Osteocyte (in vitro differentiated cells): ENCODE results near the gene THPO. TPM values are rescaled to one million over a fixed set of nuclear protein-coding genes. Genes with fewer than 3 reads are reported as not detected.

Experiments
- DNase-seq: peaks from one replicate; pipeline ENCODE4 v3.0.0; 2021; ENCODE audit warnings: mixed read lengths; ENCODE audit not compliant: unreplicated experiment; ENCODE audit errors: extremely low spot score
- H3K27ac Mint-ChIP-seq: one replicate; pipeline ENCODE4 v1.8.0; 2021; ENCODE audit warnings: mild to moderate bottlenecking, mixed read lengths; ENCODE audit not compliant: unreplicated experiment
- H3K27me3 Mint-ChIP-seq: one replicate; pipeline ENCODE4 v1.8.0; 2021; ENCODE audit warnings: mixed read lengths; ENCODE audit not compliant: unreplicated experiment
- H3K36me3 Mint-ChIP-seq: one replicate; pipeline ENCODE4 v1.8.0; 2021; ENCODE audit warnings: mixed read lengths; ENCODE audit not compliant: unreplicated experiment
- H3K4me1 Mint-ChIP-seq: one replicate; pipeline ENCODE4 v1.8.0; 2021; ENCODE audit warnings: mixed read lengths; ENCODE audit not compliant: unreplicated experiment
- H3K4me3 Mint-ChIP-seq: one replicate; pipeline ENCODE4 v1.8.0; 2021; ENCODE audit warnings: mild to moderate bottlenecking, moderate library complexity, mixed read lengths; ENCODE audit not compliant: unreplicated experiment
- H3K9me3 Mint-ChIP-seq: one replicate; pipeline ENCODE4 v1.8.0; 2021; ENCODE audit warnings: mixed read lengths; ENCODE audit not compliant: unreplicated experiment
- total RNA-seq: library from RNA; stranded (reverse); gene quantifications from 2 replicates; pipeline ENCODE4 v1.2.1, GENCODE V29; 2021
- TF ChIP-seq, protein P1 (sequence below): fragments of 200-600 bp; sonication (generic); IDR thresholded peaks from 2 replicates; pipeline ENCODE4 v1.5.0; 2021; ENCODE audit warnings: antibody characterized with exemption, mild to moderate bottlenecking, moderate library complexity

Gene THPO
- total RNA-seq, 1 donor from 2014 or later, result not detected

- H3K36me3 Mint-ChIP-seq, result peaks cover 10% of the 10 kb centered on the region
- H3K4me1 Mint-ChIP-seq, result peaks cover 13% of the 10 kb centered on the region
- no peaks in the 10 kb centered on the region for H3K27me3 Mint-ChIP-seq
- TF ChIP-seq, protein P1, sequence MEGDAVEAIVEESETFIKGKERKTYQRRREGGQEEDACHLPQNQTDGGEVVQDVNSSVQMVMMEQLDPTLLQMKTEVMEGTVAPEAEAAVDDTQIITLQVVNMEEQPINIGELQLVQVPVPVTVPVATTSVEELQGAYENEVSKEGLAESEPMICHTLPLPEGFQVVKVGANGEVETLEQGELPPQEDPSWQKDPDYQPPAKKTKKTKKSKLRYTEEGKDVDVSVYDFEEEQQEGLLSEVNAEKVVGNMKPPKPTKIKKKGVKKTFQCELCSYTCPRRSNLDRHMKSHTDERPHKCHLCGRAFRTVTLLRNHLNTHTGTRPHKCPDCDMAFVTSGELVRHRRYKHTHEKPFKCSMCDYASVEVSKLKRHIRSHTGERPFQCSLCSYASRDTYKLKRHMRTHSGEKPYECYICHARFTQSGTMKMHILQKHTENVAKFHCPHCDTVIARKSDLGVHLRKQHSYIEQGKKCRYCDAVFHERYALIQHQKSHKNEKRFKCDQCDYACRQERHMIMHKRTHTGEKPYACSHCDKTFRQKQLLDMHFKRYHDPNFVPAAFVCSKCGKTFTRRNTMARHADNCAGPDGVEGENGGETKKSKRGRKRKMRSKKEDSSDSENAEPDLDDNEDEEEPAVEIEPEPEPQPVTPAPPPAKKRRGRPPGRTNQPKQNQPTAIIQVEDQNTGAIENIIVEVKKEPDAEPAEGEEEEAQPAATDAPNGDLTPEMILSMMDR, result no peak
- no peaks in the 10 kb centered on the region for H3K9me3 Mint-ChIP-seq
- no peak for DNase-seq
- H3K4me3 Mint-ChIP-seq, result no peak overlapping the region
- no peak overlapping the region for H3K27ac Mint-ChIP-seq
These were observed 25.0 kb downstream of the THPO start for GRCh38 chr3:184352897-184353545.

GRCh38 chr3:184352149-184352785 lies 25.7 kb downstream of the THPO start:
- H3K36me3 Mint-ChIP-seq, result peaks cover 9% of the 10 kb centered on the region
- H3K4me3 Mint-ChIP-seq, result no peak overlapping the region
- TF ChIP-seq, protein P1, result no peak
- H3K27ac Mint-ChIP-seq, result no peak overlapping the region
- peaks cover 19% of the 10 kb centered on the region for H3K4me1 Mint-ChIP-seq
- no peaks in the 10 kb centered on the region for H3K9me3 Mint-ChIP-seq
- H3K27me3 Mint-ChIP-seq, result no peaks in the 10 kb centered on the region
- DNase-seq, result no peak

DNA sequence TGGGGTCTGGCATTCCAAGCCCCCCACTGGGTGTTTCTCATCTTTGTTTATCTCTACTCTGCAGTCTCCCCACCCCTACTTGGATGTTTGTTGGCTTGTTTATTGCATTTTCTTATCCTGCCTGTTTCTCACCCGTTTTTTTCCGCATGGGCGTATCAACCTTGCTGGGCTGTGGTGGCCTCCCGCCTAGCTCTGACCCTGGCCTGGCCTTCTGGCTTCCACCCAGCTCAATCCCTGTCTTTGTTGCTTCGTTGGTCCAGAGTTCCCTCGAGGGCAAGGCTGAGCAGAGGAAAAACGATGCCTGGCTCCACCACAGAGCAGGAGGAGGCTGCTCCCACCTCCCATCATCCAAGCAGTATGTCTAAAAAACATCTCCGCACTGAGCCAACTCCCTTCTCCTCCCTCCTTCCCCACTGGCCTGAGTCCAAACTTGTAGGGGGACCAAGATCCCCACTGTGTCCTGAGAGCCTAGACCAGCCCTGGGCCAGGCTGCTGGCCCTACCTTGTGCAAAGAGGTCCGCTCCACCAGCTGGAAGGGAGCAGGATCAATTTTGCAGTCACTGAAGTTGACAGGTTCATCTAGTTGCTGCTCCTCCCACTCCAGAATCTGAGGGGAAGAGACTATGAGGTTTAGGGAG lies 26.4 kb downstream of the THPO start:
- peaks cover 6% of the 10 kb centered on the region for H3K36me3 Mint-ChIP-seq
- H3K27me3 Mint-ChIP-seq, result no peaks in the 10 kb centered on the region
- TF ChIP-seq, protein P1, result no peak
- H3K27ac Mint-ChIP-seq, result peak overlapping the region; percentile 4
- no peak for DNase-seq
- no peaks in the 10 kb centered on the region for H3K9me3 Mint-ChIP-seq
- H3K4me1 Mint-ChIP-seq, result peaks cover 19% of the 10 kb centered on the region
- H3K4me3 Mint-ChIP-seq, result peak overlapping the region; percentile 5

- peaks cover 9% of the 10 kb centered on the region for H3K36me3 Mint-ChIP-seq
- TF ChIP-seq, protein P1, result no peak
- H3K27me3 Mint-ChIP-seq, result no peaks in the 10 kb centered on the region
These were observed 27.4 kb downstream of the THPO start for GRCh38 chr3:184350618-184351017.

More at GRCh38 chr3:184350618-184351017, 27.4 kb downstream of the THPO start:
- Mint-ChIP-seq H3K4me1 (peaks cover 22% of the 10 kb centered on the region), H3K9me3 (no peaks in the 10 kb centered on the region), H3K4me3 (no peak overlapping the region), H3K27ac (no peak overlapping the region)
- no peak for DNase-seq
